NCI-H1694 (cell line): Measurements from ENCODE around the gene HOPX.
"Not testable (repeated sequence)": the region's sequence is repeated elsewhere in the genome, so short reads cannot be mapped to it uniquely, and the experiment has no call there.

Experiments used
- DNase-seq: peaks from one replicate; lab custom pipeline; 2025; lab: John Stamatoyannopoulos, UW

Gene HOPX

DNA sequence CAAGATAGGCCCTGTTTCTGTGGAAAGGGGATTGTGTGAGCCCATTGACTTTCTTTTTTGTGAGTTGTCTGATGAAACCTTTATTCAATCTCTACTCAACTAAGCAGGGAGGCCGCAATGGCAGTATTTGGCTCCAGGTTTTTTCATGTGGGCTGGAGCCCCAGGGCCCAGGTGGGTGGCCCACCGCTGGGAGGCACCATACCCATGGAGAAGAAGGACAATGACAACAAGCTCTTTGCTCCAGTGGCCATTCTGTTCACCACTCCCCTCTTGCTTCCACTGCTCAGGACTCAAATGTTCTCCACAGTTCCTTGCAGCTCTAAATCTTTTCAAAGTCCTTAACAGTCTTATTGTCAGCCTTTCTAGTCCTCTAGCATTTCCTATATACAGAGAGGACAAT is 54.1 kb downstream of the HOPX start:
- no peak for DNase-seq

DNA sequence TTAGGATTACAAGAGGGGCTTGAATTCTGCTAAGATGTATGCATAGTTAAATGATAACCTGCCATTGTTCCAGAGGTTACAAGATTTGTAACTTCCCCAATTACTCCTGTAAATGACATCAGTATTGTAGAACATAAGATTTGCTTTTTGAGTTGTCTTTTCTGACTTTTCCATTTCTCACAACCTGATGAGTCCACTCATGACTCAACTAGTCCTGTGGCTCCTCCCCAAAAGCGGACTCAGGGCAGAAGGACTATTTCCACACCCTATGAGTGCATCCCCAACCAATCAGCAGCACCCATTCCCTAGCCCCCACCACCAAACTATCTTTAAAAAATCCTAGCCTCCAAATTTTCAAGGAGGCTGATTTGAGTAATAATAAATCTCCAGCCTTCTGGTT is 54.7 kb downstream of the HOPX start:
- DNase-seq, result no peak

DNA sequence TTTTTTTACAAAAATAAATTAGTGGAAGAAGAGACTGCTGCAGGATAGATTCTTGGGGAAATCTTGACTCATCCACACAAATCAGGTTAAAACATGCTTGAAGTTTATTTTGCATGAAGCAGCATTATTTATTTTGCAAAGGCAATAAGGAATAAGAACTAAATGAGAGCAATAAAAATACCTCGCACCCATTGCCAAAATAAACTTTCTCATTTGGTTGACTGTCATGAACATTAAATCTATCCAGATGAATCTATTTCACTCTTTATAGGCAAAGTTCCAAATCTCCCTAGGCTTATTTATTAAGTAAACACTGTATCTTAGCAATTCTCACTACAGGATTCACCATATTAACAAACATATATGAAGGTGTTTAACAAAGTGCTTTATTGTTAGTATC is 58.9 kb downstream of the HOPX start:
- DNase-seq, result no peak

DNA sequence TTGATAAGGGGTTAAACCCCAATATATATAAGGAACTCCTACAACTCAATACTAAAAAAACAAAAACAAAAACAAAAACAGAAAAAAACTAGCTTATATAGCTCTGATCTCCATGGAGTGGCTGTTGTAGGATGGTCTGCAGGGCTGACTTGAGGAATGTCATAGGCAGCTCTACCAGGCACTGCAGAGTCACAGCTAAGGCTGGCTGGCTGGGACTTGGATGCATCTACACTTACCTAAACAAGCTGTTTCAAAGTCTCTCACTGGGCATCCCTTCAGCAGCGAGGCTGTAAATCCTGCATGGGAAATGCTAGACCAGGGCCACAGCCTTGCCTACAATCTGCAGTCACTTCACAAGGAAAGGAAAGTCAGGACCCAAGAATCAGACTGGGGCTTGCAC is 61.3 kb downstream of the HOPX start:
- no peak for DNase-seq

DNA sequence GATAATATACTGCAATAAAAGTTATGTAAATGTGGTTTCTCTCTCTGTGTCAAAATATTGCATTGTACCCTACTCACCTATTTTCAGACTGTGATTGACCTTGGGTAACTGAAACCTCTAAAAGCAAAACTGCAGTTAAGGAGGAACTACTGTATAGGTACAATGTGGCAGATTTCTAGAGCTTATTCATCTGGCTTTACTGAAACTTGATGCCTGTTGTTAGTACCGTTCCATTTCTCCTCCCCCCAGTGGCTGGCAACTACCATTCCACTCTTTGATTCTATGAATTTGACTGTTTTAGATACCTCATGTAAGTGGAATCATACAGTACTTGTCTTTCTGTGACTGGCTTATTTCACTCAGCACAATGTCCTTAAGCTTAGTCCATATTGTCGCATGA is 61.9 kb downstream of the HOPX start:
- no peak for DNase-seq

DNA sequence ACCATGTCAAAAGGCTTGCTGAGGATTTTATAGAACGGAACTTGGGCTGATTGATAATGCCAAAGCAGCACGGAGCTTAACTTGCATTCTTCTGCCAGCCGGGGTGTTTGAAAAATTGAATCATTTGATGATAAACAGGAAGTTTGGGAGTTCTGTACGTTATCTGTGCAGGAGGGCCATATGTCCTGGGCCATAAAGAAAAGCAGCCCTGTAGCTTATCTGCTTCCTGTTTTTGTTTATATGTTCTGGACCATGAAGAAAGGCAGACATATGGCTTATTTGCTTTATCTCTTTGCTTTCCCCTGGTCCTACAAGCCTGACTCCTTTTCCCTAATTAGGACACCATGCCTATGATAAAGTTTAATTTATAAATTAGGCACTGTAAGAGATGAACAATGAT is 62.4 kb downstream of the HOPX start:
- DNase-seq, result no peak

DNA sequence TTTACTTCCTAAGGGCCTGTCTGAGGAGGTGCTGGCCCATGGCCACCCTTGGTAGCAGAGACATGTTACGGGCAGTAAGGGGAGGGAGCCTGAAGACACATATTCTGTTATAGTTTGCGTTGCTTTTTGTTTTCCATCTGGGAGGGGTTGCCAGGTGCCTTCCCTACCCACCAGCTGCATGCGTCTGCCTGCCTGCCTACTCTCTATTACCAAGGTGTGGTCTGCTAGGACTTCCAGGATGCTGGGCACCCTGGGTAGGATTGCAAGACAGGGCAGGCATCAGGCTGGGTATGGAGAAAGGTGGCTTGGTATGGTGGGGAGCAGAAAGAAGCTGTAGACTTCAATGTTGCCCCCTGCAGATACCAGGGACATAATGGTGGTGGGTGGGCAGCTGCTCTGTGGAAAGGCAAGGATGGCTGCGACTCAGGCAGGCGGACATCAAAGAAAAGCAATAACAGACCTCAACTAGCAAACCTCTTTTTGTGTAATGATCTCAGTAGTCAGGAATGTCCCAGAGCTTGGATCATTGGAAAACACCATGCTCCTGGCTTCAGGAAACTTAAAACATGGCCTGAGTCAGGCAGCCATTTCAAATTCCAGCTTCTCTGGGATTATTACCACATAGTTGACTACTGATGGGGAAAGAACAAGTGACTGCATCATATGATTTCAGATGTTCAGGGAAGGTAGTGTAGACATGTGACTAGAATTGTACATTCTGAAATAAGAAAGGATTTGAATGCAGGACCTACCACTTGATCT is 67.8 kb downstream of the HOPX start:
- DNase-seq, result no peak

DNA sequence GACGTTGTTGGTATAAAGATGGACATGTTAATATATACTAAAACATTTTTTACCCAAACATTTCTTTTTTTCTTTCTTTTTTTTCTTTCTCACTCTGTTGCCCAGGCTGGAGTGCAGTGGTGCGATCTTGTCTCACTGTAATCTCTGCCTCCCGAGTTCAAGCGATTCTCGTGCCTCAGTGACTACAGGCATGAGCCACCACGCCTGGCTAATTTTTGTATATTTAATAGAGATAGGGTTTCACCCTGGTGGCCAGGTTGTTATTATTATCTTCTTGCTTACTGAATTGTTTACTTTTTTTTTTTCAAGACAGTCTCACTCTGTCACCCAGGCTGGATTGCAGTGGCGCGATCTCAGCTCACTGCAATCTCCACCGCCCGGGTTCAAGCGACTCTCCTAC is 68.8 kb downstream of the HOPX start:
- DNase-seq, result no peak

DNA sequence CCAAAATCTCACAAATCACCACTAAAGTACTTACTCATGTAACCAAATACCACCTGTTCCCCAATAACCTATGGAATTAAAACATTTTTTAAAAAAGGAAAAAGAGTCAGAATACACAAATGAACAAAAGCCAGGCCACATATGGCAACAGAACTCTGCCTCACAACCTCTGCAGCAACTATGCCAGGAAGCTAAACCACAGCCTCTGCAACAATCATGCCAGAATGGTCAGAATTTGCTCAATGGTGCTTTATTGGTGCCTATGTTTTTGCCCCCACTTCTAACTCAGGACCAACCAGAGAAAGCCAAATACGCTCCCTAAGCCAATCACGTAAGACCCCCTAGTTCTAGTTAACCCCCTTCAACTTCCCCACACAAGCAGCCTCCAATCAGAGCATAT is 69.6 kb downstream of the HOPX start:
- DNase-seq, result no peak

DNA sequence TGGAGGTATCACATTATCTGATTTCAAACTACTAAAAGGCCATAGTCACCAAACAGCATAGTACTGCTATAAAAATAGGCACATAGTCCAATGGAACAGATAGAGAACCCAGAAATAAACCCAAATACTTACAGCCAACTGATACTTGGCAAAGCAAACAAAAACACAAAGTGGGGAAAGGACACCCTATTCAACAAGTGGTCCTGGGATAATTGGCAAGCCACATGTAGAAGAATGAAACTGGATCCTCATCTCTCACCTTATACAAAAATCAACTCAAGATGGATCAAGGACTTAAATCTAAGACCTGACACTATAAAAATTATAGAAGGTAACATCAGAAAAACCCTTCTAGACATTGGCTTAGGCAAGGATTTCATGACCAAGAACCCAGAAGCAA is 70.9 kb downstream of the HOPX start:
- not testable (repeated sequence) for DNase-seq

DNA sequence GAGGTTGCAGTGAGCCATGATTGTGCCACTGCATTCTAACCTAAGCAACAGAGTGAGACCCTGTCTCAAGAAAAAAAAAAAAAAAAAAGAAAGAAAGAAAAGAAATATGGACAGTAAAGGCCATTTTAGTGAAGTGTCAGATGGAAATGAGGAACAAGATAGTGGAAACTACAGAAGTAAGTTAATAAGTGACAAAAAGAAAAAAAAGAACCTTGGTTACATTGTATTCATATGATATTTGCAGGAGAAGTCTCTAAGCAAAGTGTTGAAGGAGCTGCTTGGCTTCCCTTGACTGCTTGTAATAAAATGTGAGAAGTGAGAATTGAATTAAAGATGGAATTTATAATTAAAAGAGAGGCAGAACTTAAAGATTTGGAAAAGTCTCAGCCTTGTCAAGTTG is 73.2 kb downstream of the HOPX start:
- no peak for DNase-seq

DNA sequence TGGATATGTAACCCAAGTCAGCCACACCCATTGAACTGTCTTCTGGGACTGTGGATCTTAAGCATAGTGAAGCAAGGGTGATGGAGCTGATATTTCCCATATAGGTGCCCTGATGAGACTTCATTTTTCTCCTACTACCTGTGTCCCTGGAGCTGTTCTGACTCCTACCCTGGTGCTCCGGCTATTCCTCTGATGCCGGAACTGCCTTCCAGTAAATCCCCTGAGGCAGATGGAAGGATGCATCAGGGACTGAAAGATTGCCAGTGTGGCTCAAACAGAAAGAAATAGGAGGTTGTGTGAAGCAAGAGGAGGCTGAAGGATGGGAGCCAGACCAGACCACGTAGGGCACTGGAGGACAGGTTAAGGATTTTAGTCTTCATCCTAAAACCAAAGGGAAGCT is 74.7 kb downstream of the HOPX start:
- no peak for DNase-seq

DNA sequence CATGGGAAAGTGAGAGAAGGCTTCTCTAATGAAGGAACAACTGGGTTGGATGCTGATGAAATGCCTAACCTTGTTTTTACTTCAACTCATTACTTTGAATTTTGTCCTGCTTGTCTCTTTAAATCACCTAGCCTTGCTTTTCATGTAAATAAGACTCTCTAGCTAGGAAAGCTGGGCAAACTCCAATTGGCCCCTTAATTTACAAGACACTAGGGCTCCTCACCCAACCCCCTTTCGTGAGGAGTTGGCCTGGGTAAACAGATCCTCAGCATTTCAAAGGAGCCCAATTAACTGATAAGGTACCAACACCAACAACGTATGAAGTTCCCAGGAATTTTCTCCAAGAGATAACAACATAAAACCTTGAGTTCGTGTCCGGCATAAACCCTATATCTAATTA is 75.6 kb downstream of the HOPX start:
- DNase-seq, result not testable (repeated sequence)

DNA sequence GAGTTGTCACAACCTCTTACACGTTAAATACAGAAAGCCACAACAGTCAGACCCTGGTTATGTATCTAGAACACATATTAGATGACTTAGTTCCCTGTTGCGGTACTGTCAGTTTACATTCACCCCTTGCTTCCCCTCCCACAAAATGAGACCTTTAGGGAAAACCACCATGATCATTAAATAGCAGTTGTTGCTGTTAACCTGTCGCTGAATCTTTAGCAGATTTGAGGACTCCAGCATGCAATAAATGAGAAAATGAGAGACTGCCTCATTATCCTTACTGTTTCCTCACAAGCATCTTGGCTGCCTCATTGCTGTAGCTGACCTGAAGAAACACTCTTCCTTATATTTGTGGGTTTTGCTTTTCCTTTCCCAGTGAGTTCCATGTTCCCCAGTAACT is 77.8 kb downstream of the HOPX start:
- DNase-seq, result no peak
